Epithelial cell of proximal tubule (primary cell): ENCODE measurements around the gene FKBP15. TPM values are rescaled to one million over a fixed set of nuclear protein-coding genes. Genes with fewer than 3 reads are reported as not detected.
A peak's percentile ranks its signal among the peaks of the same experiment; 100 is the strongest.

Source experiments
- DNase-seq: peaks from one replicate; pipeline ENCODE4 v3.0.0-alpha.2; 2011; ENCODE audit warnings: low read depth
- H3K4me3 ChIP-seq: 2 replicates; pipeline ENCODE4 v1.5.1; 2011; ENCODE audit warnings: low read depth, mild to moderate bottlenecking, low read length
- CTCF ChIP-seq: conservative IDR thresholded peaks from 2 replicates; pipeline ENCODE4 v1.5.1; 2012; ENCODE audit warnings: low read depth, mild to moderate bottlenecking, low read length
- total RNA-seq: library from RNA; depleted of rRNA; stranded (reverse); fragments of >200 nt; gene quantifications from 2 replicates; pipeline ENCODE4 v1.2.3, GENCODE V29; 2015

Gene FKBP15
- total RNA-seq, 1 donor from 2014 or later = 14.6 TPM

- DNase-seq = no peak
- H3K4me3 ChIP-seq = no peak overlapping the region
- no peak for TF ChIP-seq CTCF
Observed at GRCh38 chr9:113231701-113232100, 10.6 kb upstream of the FKBP15 start.

- no peak overlapping the region for H3K4me3 ChIP-seq
- DNase-seq = no peak
- TF ChIP-seq CTCF = no peak
Observed at GRCh38 chr9:113228130-113228665, 7.1 kb upstream of the FKBP15 start.

- TF ChIP-seq CTCF = no peak
- H3K4me3 ChIP-seq = no peak overlapping the region
- no peak for DNase-seq
Observed at GRCh38 chr9:113227436-113227835, 6.4 kb upstream of the FKBP15 start.

- no peak for DNase-seq
- TF ChIP-seq CTCF = no peak
- no peak overlapping the region for H3K4me3 ChIP-seq
Observed at GRCh38 chr9:113223963-113224362, 2.9 kb upstream of the FKBP15 start.

- no peak for TF ChIP-seq CTCF
- H3K4me3 ChIP-seq = peak overlapping the region; percentile 98
- peak; percentile 19 for DNase-seq
Observed at GRCh38 chr9:113222482-113222841, 1.4 kb upstream of the FKBP15 start.

GRCh38 chr9:113221800-113222481 lies 864 bp upstream of the FKBP15 start:
- peak overlapping the region; percentile 98 for H3K4me3 ChIP-seq
- DNase-seq = no peak
- no peak for TF ChIP-seq CTCF

- H3K4me3 ChIP-seq = peak overlapping the region; percentile 98
- TF ChIP-seq CTCF = no peak
- no peak for DNase-seq
Observed at GRCh38 chr9:113220467-113221002, 542 bp downstream of the FKBP15 start.
